Activated CD4-positive, alpha-beta T cell treated with anti-CD3 and anti-CD28 coated beads, Interleukin-2, amount 50 U/mL, for 48 hours (primary cell): ENCODE results near the gene METTL6.
"Not testable (repeated sequence)": the region's sequence is repeated elsewhere in the genome, so short reads cannot be mapped to it uniquely, and the experiment has no call there.

Experiments
- DNase-seq, 2 experiments: peaks; one replicate each; pipeline ENCODE4 v3.0.0-alpha.2; 2020

Gene METTL6

DNA sequence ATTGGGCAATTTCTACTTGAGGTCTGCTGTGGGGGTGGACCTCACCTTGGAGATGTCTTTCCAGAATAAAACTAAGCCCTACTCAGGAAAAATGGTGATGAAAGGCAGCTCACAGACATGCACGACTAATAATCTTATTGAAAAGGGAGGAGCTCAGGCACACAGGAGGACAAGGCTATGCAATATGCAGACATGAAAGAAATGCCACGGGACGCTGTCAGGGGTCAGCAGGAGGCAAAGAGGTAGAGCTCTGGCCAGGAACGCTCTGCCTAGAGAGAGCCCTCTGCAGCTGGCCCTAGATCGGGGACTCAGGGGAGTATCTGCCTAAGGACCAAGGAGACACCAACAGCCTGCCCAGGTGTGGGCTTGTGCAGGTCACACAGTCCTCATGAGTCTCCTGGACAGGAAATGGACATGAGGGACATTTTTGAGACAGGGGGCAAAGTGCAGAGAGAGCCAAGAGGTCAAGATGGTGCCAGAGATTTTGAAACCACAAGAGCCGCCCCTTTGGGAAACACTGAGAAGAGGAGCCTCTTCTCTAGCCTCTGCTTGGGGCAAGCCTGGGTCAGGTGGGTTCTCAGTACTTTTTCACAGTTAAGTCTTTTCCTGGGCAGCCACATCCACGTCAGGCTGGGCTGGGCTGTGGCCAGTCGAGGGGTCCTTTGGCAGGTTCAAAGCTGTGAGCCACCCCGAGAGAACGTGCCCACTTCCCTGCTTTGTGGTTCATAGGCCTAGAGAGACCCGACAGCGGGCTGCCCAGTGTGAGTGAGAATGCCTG, 23.3 kb upstream of the METTL6 start:
- DNase-seq = no peak

- DNase-seq = no peak
These were observed 22.3 kb upstream of the METTL6 start for GRCh38 chr3:15449489-15450224.

- no peak for DNase-seq
These were observed 16.6 kb upstream of the METTL6 start for GRCh38 chr3:15443826-15444524.

DNA sequence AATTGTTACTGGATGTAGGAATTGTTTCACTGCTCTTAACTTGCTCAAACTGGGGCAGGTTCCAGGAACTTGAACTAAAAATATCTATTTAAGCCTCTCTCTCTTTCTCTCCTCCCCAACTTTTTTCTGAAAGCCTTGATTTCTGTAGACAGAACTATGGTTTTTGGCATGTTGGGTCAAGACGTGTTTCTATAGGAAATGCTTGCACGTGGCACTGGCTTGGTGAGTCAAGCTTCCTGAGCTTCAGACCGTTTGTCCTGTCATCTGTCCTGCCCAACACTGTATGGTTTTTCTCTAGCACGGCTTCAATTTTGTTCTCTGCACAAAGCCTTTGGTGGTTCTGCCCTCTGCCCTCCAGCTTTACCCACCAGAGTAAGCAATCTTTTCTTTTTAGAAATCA, 13.5 kb upstream of the METTL6 start:
- DNase-seq = no peak

DNA sequence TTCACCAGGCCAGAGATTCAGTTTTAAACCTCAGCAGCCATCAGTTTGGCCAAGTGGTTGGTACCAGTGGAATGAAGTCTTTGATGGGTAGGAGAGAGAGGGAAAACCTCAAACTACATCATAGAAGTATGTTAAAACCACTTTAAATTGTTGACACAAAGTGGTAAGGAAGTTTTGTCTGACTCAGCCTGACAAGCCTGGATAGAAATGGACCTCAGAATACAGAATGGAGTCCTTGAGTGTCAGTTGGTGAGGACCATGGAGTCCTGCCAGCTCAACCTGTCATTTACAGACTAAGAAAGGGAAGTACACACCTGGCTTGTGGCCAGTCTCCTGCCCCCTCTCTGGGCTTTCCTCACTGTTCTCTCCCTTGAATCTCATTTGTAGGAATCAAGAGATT, 12.1 kb upstream of the METTL6 start:
- no peak for DNase-seq

DNA sequence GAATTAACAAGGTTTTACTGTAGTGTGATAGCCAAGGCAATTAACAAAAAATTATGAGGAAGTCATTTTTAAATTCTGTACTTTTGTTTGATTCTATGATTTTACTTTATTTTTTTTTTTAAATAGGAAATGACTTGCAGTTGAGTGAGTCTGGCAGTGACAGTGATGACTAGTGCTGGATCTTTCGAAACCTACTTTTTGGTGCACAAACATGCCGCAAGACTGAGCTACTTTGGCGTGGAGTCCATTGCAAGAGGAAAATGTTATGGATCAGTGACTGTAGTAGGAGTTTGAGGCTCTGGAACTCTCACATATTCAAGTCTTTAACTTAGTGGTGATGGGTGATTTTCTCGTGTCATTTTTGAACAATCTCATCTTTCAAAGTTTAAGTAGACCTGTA, 11.6 kb upstream of the METTL6 start:
- no peak for DNase-seq

- DNase-seq = no peak
These were observed 8.9 kb upstream of the METTL6 start for GRCh38 chr3:15436246-15436645.

DNA sequence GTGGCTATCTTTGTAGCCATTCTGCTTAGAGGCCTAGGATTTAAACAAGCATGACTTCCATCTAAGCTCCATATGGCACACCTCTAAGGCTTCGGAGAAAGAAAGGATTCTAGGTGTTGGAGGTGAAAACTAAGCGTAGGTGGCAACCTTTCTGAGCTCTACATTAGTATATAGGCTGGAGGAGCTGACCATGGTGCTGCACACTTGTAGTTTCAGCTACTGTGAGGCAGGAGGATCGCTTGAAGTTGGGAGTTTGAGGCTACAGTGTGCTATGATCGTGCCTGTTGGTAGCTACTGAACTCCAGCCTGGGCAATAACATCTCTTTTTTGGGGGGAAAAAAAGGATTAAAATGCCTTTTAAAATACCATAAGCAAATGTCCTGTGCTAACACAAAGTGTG, 7.4 kb upstream of the METTL6 start:
- DNase-seq = no peak

- no peak for DNase-seq
These were observed 6.2 kb upstream of the METTL6 start for GRCh38 chr3:15433531-15433930.

- no peak for DNase-seq
These were observed 4.0 kb upstream of the METTL6 start for GRCh38 chr3:15431256-15431837.

GRCh38 chr3:15430624-15431023, 3.3 kb upstream of the METTL6 start:
- no peak for DNase-seq

DNA sequence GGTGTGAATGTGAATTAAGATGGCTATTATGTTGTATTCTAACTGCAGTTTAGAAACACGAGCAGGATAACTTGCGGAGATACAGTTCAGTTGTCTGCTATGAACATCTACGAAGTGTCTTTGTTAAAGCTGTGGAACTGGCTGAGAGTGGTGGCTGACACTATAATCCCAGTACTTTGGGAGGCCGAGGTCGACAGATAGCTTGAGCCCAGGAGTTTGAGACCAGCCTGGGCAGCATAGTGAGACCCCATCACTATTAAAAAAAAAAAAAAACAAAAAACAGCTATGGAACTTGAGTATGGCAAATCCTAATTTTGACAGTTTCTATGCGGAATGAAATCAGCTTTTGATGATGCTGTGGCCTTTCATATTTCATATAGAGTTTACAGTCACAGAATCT, 1.7 kb upstream of the METTL6 start:
- DNase-seq = no peak

DNA sequence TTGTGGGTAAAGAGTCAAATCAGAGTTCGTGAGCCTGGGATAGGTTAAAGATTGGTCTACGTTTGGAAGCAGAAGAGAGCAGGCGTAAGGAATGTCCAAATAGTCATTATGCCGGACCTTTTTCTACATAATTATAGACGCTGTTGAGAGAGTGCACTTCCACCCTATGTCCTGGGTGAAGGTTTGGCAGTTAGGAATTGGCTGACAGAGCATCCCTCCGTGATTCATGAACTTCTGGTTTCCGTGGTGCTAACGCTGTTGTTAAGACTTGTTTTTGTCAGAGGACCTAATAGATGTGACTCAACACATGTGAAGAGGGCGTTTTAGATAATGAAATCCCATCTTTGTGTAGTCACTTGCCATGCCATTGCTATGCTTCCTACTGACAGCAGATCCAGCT, 1.2 kb upstream of the METTL6 start:
- DNase-seq = peak; percentile 13 to 33

- peak in 1 of 2 experiments; percentile 7 for DNase-seq
These were observed 637 bp upstream of the METTL6 start for GRCh38 chr3:15427981-15428380.

DNA sequence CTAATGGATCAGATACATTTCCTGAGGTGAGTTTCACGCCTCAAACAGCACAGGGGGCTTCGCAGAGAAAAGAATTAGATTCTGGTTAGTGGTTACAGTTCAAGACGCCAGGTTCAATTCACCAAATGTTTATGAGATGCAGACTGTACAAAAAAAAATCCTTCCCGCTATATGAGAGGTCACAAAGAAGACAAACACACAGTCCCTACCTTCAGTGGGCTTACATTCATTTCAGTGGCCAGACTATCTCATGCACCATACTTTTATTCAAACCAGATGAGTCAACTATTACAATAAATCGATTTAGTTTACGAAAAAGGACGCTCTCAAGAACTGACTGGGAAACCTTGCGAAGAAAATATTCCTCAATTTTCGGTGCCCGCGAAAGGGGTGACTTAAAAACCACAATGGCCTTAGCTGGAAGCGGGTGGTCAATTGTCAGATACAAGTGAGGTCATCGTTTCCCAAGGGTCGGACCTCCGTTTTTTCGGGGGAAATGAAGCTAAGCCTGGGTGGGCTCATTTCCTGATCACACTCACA, 695 bp downstream of the METTL6 start:
- no peak for DNase-seq

GRCh38 chr3:15420871-15421270, 6.5 kb downstream of the METTL6 start:
- DNase-seq = no peak

DNA sequence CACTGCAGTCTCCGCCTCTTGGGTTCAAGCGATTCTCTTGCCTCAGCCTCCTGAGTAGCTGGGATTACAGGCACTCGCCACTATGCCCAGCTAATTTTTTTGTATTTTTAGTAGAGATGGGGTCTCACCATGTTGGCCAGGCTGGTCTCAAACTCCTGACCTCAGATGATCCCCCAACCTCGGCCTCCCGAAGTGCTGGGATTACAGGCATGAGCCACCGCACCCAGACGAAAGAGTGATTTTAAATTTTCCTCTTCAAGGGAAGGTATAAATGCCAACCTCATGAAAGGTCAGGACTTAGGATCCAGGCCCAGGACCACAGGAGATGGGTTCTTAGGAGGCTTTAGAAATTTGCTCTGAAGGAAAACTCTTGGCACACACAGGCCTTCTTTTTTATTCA, 16.4 kb downstream of the METTL6 start:
- not testable (repeated sequence) for DNase-seq

- DNase-seq = no peak
These were observed 17.6 kb downstream of the METTL6 start for GRCh38 chr3:15409774-15410173.

DNA sequence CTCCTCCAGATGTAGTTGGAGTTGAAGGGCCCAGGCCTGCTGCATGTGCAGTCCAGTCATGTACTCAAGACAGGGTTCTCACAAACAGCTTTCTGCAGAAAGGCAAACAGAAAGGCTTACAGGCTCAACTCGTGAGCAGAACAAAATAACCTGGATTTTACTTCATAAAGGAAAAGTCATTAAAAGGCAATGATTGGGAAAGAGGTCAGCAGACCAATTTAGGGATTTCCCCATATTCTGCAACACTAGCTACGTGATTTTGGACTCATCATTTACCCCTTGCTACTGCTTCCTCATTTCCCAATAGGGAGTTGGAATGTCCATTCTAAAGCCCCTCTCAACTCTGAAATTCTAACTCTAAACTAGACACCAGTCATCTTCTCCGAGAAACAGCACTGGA, 18.1 kb downstream of the METTL6 start:
- no peak for DNase-seq

- no peak for DNase-seq
These were observed 21.8 kb downstream of the METTL6 start for GRCh38 chr3:15405448-15406050.

GRCh38 chr3:15404767-15405166, 22.6 kb downstream of the METTL6 start:
- DNase-seq = no peak

GRCh38 chr3:15403965-15404364, 23.4 kb downstream of the METTL6 start:
- DNase-seq = no peak

- DNase-seq = no peak
These were observed 23.8 kb downstream of the METTL6 start for GRCh38 chr3:15403495-15403894.
